HS-27A (cell line): ENCODE data around the gene MKNK2.
"Not testable (repeated sequence)": the region's sequence is repeated elsewhere in the genome, so short reads cannot be mapped to it uniquely, and the experiment has no call there.

ENCODE experiments used
- DNase-seq: peaks from one replicate; pipeline ENCODE4 v3.0.0-alpha.2; 2012; ENCODE audit warnings: low read depth, missing footprints

Gene MKNK2

GRCh38 chr19:1991018-1991913 lies 59.8 kb downstream of the MKNK2 start:
- DNase-seq, result no peak

- DNase-seq, result no peak
Measured at GRCh38 chr19:1990230-1991017, 60.6 kb downstream of the MKNK2 start.

- DNase-seq, result no peak
Measured at GRCh38 chr19:1989513-1990229, 61.4 kb downstream of the MKNK2 start.

GRCh38 chr19:1988464-1988863 lies 62.6 kb downstream of the MKNK2 start:
- not testable (repeated sequence) for DNase-seq
